ENCODE data around the gene CYS1.

Gene CYS1

GRCh38 chr2:10091182-10091888 lies 11.1 kb upstream of the CYS1 start:
- no CpG with 5 or more reads among the region's 52 CpGs for WGBS (ENCODE audit: extremely low coverage, insufficient coverage, low lambda C conversion rate)

DNA sequence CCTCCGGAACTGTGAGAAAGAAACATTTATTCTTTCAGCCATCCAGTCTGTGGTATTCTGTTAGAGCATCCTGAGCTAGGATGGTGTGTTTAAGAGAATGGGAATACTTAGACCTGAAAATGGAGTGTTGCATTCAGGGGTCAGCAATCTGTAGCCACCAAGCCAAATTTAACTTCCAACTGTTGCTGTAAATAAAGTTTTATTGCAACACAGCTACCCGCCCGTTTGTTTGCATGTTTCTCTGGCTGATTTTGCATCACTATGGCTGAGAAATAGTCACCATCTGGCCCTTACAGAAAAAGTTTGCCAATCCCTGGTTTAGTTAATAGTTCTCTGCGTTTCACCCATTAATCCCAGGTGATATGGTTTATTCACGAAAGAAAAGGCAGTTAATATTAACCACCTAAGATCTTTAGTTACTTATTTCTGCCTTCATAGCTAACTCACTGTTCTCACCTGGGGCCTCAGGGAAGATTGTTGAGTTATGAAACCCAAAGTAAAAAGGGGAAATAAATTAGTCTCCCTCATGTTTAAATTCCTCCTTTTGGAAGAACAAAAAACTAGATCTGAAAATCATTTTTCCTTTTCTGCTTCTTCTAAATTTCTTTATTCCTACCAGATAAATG lies 9.5 kb upstream of the CYS1 start:
- Histone ChIP-seq H2BK15ac (replicated peaks; ENCODE audit: low read depth) (no peak overlapping the region), H2BK120ac (ENCODE audit: low read depth, low read length) (no peak overlapping the region), H3K4me1 (ENCODE audit: control insufficient read depth, low read depth, low read length) (no peaks in the 10 kb centered on the region), H3K27ac (ENCODE audit: low read depth, low read length) (no peak overlapping the region), H2BK5ac (ENCODE audit: low read length) (no peak overlapping the region), H3K56ac (ENCODE audit: low read length) (no peak overlapping the region), H3K36me3 (ENCODE audit: control insufficient read depth, insufficient read depth, low read length) (no peaks in the 10 kb centered on the region), H2AK5ac (ENCODE audit: low read length) (no peak overlapping the region), H4K8ac (ENCODE audit: low read depth, low read length) (no peak overlapping the region), H3K4me2 (ENCODE audit: low read length) (no peak overlapping the region), H3K79me1 (ENCODE audit: low read length) (no peaks in the 10 kb centered on the region), H3K23ac (ENCODE audit: low read length) (no peak overlapping the region), H3K4ac (ENCODE audit: low read depth, low read length) (no peak overlapping the region), H3K9ac (ENCODE audit: low read length) (no peak overlapping the region), H3K79me2 (ENCODE audit: control insufficient read depth, insufficient read depth, low read length) (no peaks in the 10 kb centered on the region), H3K4me3 (ENCODE audit: low read length) (no peak overlapping the region), H4K5ac (ENCODE audit: low read length) (no peak overlapping the region), H3K18ac (ENCODE audit: low read length) (no peak overlapping the region), H3K27me3 (ENCODE audit: insufficient read depth, low read length, poor library complexity) (no peaks in the 10 kb centered on the region)
- WGBS (ENCODE audit: extremely low coverage, insufficient coverage, low lambda C conversion rate): no CpG with 5 or more reads among the region's 5 CpGs
- DNase-seq: no peak

More at GRCh38 chr2:10091182-10091888, 11.1 kb upstream of the CYS1 start:
- no peak overlapping the region for H3K23ac ChIP-seq (ENCODE audit: low read length)
- no peak overlapping the region for H4K5ac ChIP-seq (ENCODE audit: low read length)
- no peak overlapping the region for H3K27ac ChIP-seq (ENCODE audit: low read depth, low read length)
- H2BK120ac ChIP-seq (ENCODE audit: low read depth, low read length): no peak overlapping the region
- no peak for DNase-seq
- H3K56ac ChIP-seq (ENCODE audit: low read length): no peak overlapping the region
- H2BK5ac ChIP-seq (ENCODE audit: low read length): no peak overlapping the region
- no peak overlapping the region for H4K8ac ChIP-seq (ENCODE audit: low read depth, low read length)
- H3K4me3 ChIP-seq (ENCODE audit: low read length): no peak overlapping the region
- H3K4me2 ChIP-seq (ENCODE audit: low read length): no peak overlapping the region
- no peaks in the 10 kb centered on the region for H3K79me2 ChIP-seq (ENCODE audit: control insufficient read depth, insufficient read depth, low read length)
- H3K4ac ChIP-seq (ENCODE audit: low read depth, low read length): no peak overlapping the region
- no peak overlapping the region for H3K18ac ChIP-seq (ENCODE audit: low read length)
- H2BK15ac ChIP-seq (replicated peaks; ENCODE audit: low read depth): no peak overlapping the region
- no peaks in the 10 kb centered on the region for H3K36me3 ChIP-seq (ENCODE audit: control insufficient read depth, insufficient read depth, low read length)
- H3K27me3 ChIP-seq (ENCODE audit: insufficient read depth, low read length, poor library complexity): no peaks in the 10 kb centered on the region
- H3K9ac ChIP-seq (ENCODE audit: low read length): no peak overlapping the region
- H3K79me1 ChIP-seq (ENCODE audit: low read length): no peaks in the 10 kb centered on the region
- no peak overlapping the region for H2AK5ac ChIP-seq (ENCODE audit: low read length)
- H3K4me1 ChIP-seq (ENCODE audit: control insufficient read depth, low read depth, low read length): no peaks in the 10 kb centered on the region

DNA sequence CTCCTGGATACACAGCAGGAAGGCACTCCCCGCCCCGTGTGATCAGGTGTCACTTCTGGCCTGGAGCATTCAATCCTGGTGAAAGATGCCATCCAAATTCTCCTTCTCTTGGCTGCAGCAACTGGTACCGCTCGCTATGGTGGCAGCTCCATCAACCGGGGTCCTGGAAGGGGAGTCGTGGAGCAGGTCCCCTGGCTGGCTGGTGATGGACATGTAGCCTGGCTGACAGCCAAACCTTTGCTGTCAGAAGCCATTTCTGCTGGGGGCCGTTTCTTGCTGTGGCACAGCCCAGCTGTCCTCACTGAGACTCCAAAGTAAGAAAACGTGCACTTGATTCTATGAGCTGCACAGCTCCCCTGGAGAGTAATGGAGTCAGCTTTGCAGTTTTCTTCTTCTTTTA lies 7.1 kb upstream of the CYS1 start:
- no peak overlapping the region for H2BK120ac ChIP-seq (ENCODE audit: low read depth, low read length)
- no peak overlapping the region for H4K5ac ChIP-seq (ENCODE audit: low read length)
- no peaks in the 10 kb centered on the region for H3K36me3 ChIP-seq (ENCODE audit: control insufficient read depth, insufficient read depth, low read length)
- H3K56ac ChIP-seq (ENCODE audit: low read length): no peak overlapping the region
- H3K4me3 ChIP-seq (ENCODE audit: low read length): no peak overlapping the region
- H2BK15ac ChIP-seq (replicated peaks; ENCODE audit: low read depth): no peak overlapping the region
- H3K18ac ChIP-seq (ENCODE audit: low read length): no peak overlapping the region
- no peaks in the 10 kb centered on the region for H3K79me2 ChIP-seq (ENCODE audit: control insufficient read depth, insufficient read depth, low read length)
- no peak overlapping the region for H2BK5ac ChIP-seq (ENCODE audit: low read length)
- no peaks in the 10 kb centered on the region for H3K4me1 ChIP-seq (ENCODE audit: control insufficient read depth, low read depth, low read length)
- no peak overlapping the region for H4K8ac ChIP-seq (ENCODE audit: low read depth, low read length)
- H3K79me1 ChIP-seq (ENCODE audit: low read length): no peaks in the 10 kb centered on the region
- H3K23ac ChIP-seq (ENCODE audit: low read length): no peak overlapping the region
- no peak overlapping the region for H3K4me2 ChIP-seq (ENCODE audit: low read length)
- no peak overlapping the region for H3K27ac ChIP-seq (ENCODE audit: low read depth, low read length)
- no peaks in the 10 kb centered on the region for H3K27me3 ChIP-seq (ENCODE audit: insufficient read depth, low read length, poor library complexity)
- no peak overlapping the region for H2AK5ac ChIP-seq (ENCODE audit: low read length)
- no peak for DNase-seq
- H3K4ac ChIP-seq (ENCODE audit: low read depth, low read length): no peak overlapping the region
- no peak overlapping the region for H3K9ac ChIP-seq (ENCODE audit: low read length)
- no CpG with 5 or more reads among the region's 8 CpGs for WGBS (ENCODE audit: extremely low coverage, insufficient coverage, low lambda C conversion rate)

DNA sequence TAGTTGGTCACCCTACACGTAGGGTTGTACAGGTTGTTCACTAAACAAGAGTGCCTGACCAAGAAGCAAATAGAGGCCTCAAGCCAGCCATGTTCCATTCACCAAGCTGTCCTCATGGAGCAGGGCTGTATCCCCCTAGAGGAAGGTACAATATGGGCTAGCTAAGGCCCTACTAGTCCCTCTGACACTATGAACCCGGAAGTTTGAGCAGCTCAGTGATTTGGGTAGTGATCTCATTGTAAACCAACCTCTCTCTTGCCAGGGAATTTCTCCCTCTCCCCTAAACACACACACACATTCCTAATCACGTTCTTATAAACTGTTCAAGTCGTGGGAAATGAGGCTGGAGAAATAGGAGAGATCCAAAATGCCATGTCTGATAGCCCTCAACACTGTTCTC lies 6.7 kb upstream of the CYS1 start:
- no peaks in the 10 kb centered on the region for H3K27me3 ChIP-seq (ENCODE audit: insufficient read depth, low read length, poor library complexity)
- H3K27ac ChIP-seq (ENCODE audit: low read depth, low read length): no peak overlapping the region
- H3K79me2 ChIP-seq (ENCODE audit: control insufficient read depth, insufficient read depth, low read length): no peaks in the 10 kb centered on the region
- H3K18ac ChIP-seq (ENCODE audit: low read length): no peak overlapping the region
- H4K8ac ChIP-seq (ENCODE audit: low read depth, low read length): no peak overlapping the region
- no peak overlapping the region for H3K9ac ChIP-seq (ENCODE audit: low read length)
- H3K4ac ChIP-seq (ENCODE audit: low read depth, low read length): no peak overlapping the region
- no peaks in the 10 kb centered on the region for H3K36me3 ChIP-seq (ENCODE audit: control insufficient read depth, insufficient read depth, low read length)
- no peak overlapping the region for H4K5ac ChIP-seq (ENCODE audit: low read length)
- H2BK5ac ChIP-seq (ENCODE audit: low read length): no peak overlapping the region
- no peak overlapping the region for H3K4me2 ChIP-seq (ENCODE audit: low read length)
- H3K4me1 ChIP-seq (ENCODE audit: control insufficient read depth, low read depth, low read length): no peaks in the 10 kb centered on the region
- no peaks in the 10 kb centered on the region for H3K79me1 ChIP-seq (ENCODE audit: low read length)
- H2BK120ac ChIP-seq (ENCODE audit: low read depth, low read length): no peak overlapping the region
- DNase-seq: no peak
- no CpG with 5 or more reads among the region's 4 CpGs for WGBS (ENCODE audit: extremely low coverage, insufficient coverage, low lambda C conversion rate)
- no peak overlapping the region for H3K4me3 ChIP-seq (ENCODE audit: low read length)
- no peak overlapping the region for H3K23ac ChIP-seq (ENCODE audit: low read length)
- H3K56ac ChIP-seq (ENCODE audit: low read length): no peak overlapping the region
- H2BK15ac ChIP-seq (replicated peaks; ENCODE audit: low read depth): no peak overlapping the region
- H2AK5ac ChIP-seq (ENCODE audit: low read length): no peak overlapping the region

DNA sequence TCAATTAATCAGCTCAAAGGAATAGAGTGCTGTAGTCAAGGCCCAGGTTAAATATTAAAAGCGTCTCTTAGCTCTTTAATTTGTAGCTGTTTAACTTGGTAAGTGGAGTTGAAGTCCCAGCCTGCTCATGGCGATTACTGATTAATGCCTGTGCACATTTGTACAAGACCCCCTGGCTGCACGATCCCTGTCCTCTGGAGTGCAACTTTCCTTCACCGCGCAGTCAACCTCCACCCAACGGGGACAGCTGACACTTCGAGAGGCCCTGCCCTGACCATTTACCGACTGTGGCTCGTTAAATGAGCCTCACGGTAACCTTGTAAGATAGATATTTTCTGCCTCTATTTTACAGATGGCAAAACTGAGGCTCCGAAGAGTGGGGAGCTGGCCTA lies 5.5 kb upstream of the CYS1 start:
- H3K27me3 ChIP-seq (ENCODE audit: insufficient read depth, low read length, poor library complexity): peaks cover 4% of the 10 kb centered on the region
- no peak overlapping the region for H3K27ac ChIP-seq (ENCODE audit: low read depth, low read length)
- H3K18ac ChIP-seq (ENCODE audit: low read length): no peak overlapping the region
- no peaks in the 10 kb centered on the region for H3K4me1 ChIP-seq (ENCODE audit: control insufficient read depth, low read depth, low read length)
- no peak overlapping the region for H3K4me2 ChIP-seq (ENCODE audit: low read length)
- H3K79me1 ChIP-seq (ENCODE audit: low read length): no peaks in the 10 kb centered on the region
- no peaks in the 10 kb centered on the region for H3K36me3 ChIP-seq (ENCODE audit: control insufficient read depth, insufficient read depth, low read length)
- H3K56ac ChIP-seq (ENCODE audit: low read length): no peak overlapping the region
- H3K9ac ChIP-seq (ENCODE audit: low read length): no peak overlapping the region
- no peak overlapping the region for H2AK5ac ChIP-seq (ENCODE audit: low read length)
- DNase-seq: no peak
- H2BK15ac ChIP-seq (replicated peaks; ENCODE audit: low read depth): no peak overlapping the region
- H3K23ac ChIP-seq (ENCODE audit: low read length): no peak overlapping the region
- no peak overlapping the region for H2BK5ac ChIP-seq (ENCODE audit: low read length)
- H4K5ac ChIP-seq (ENCODE audit: low read length): no peak overlapping the region
- no peaks in the 10 kb centered on the region for H3K79me2 ChIP-seq (ENCODE audit: control insufficient read depth, insufficient read depth, low read length)
- H2BK120ac ChIP-seq (ENCODE audit: low read depth, low read length): no peak overlapping the region
- no peak overlapping the region for H3K4ac ChIP-seq (ENCODE audit: low read depth, low read length)
- WGBS (ENCODE audit: extremely low coverage, insufficient coverage, low lambda C conversion rate): no CpG with 5 or more reads among the region's 11 CpGs
- no peak overlapping the region for H3K4me3 ChIP-seq (ENCODE audit: low read length)
- H4K8ac ChIP-seq (ENCODE audit: low read depth, low read length): no peak overlapping the region

Data from mesendoderm (in vitro differentiated cells).